Muscle layer of duodenum (tissue), 2 donors: Measurements from ENCODE around the gene UBE3C.

Experiments
- H3K27ac ChIP-seq: one replicate; pipeline ENCODE4 v1.7.0; 2013; ENCODE audit warnings: mild to moderate bottlenecking, low read length
- H3K27me3 ChIP-seq: one replicate; pipeline ENCODE4 v1.7.0; 2013; ENCODE audit warnings: low read depth, mild to moderate bottlenecking, control low read depth, low read length
- H3K36me3 ChIP-seq, 2 donors: one replicate each; pipeline ENCODE4 v1.7.0; 2013; ENCODE audit warnings: low read length in 2 of 2, control low read depth in 1 of 2, mild to moderate bottlenecking in 1 of 2; ENCODE audit not compliant: insufficient read depth in 2 of 2, control insufficient read depth in 1 of 2
- H3K4me1 ChIP-seq, 2 donors: one replicate each; pipeline ENCODE4 v1.7.0; 2013; ENCODE audit warnings: low read length in 2 of 2, mild to moderate bottlenecking in 2 of 2, control low read depth in 1 of 2, moderate library complexity in 1 of 2; ENCODE audit not compliant: insufficient read depth in 2 of 2, control insufficient read depth in 1 of 2
- H3K4me3 ChIP-seq, 2 donors: one replicate each; pipeline ENCODE4 v1.7.0; 2013; ENCODE audit warnings: low read length in 2 of 2, low read depth in 1 of 2, mild to moderate bottlenecking in 1 of 2
- H3K9me3 ChIP-seq, 2 donors: one replicate each; pipeline ENCODE4 v1.7.0; 2013; ENCODE audit warnings: low read length in 2 of 2, control low read depth in 1 of 2, mild to moderate bottlenecking in 1 of 2; ENCODE audit not compliant: control insufficient read depth in 1 of 2
- donor health status: healthy.

The UBE3C gene

GRCh38 chr7:157281221-157281998 is 142.7 kb downstream of the UBE3C start:
- no peaks in the 10 kb centered on the region for H3K27me3 ChIP-seq
- no peak overlapping the region for H3K4me3 ChIP-seq
- H3K27ac ChIP-seq: no peak overlapping the region
- H3K4me1 ChIP-seq: peaks cover 0 to 6% of the 10 kb centered on the region in 2 donors
- no peaks in the 10 kb centered on the region for H3K36me3 ChIP-seq
- peaks cover 0 to 6% of the 10 kb centered on the region in 2 donors for H3K9me3 ChIP-seq

- Histone ChIP-seq H3K9me3 (peaks cover 0 to 6% of the 10 kb centered on the region in 2 donors), H3K27me3 (no peaks in the 10 kb centered on the region), H3K36me3 (no peaks in the 10 kb centered on the region), H3K4me1 (peaks cover 0 to 1% of the 10 kb centered on the region in 2 donors), H3K27ac (no peak overlapping the region), H3K4me3 (no peak overlapping the region)
Measured at GRCh38 chr7:157282141-157282801, 143.5 kb downstream of the UBE3C start.

- Histone ChIP-seq H3K27ac (no peak overlapping the region), H3K27me3 (no peaks in the 10 kb centered on the region), H3K36me3 (no peaks in the 10 kb centered on the region), H3K4me3 (no peak overlapping the region), H3K4me1 (no peaks in the 10 kb centered on the region), H3K9me3 (peaks cover 0 to 6% of the 10 kb centered on the region in 2 donors)
Measured at GRCh38 chr7:157284229-157285014, 145.7 kb downstream of the UBE3C start.

GRCh38 chr7:157291404-157292080 is 152.8 kb downstream of the UBE3C start:
- Histone ChIP-seq H3K4me1 (no peaks in the 10 kb centered on the region), H3K36me3 (no peaks in the 10 kb centered on the region), H3K4me3 (no peak overlapping the region), H3K27ac (no peak overlapping the region), H3K9me3 (no peaks in the 10 kb centered on the region), H3K27me3 (no peaks in the 10 kb centered on the region)

- Histone ChIP-seq H3K36me3 (no peaks in the 10 kb centered on the region), H3K27ac (no peak overlapping the region), H3K4me3 (no peak overlapping the region), H3K4me1 (no peaks in the 10 kb centered on the region), H3K9me3 (no peaks in the 10 kb centered on the region), H3K27me3 (no peaks in the 10 kb centered on the region)
Measured at GRCh38 chr7:157292258-157292657, 153.5 kb downstream of the UBE3C start.

- no peak overlapping the region for H3K4me3 ChIP-seq
- no peaks in the 10 kb centered on the region for H3K9me3 ChIP-seq
- H3K36me3 ChIP-seq: no peaks in the 10 kb centered on the region
- no peaks in the 10 kb centered on the region for H3K27me3 ChIP-seq
- no peak overlapping the region for H3K27ac ChIP-seq
- no peaks in the 10 kb centered on the region for H3K4me1 ChIP-seq
Measured at GRCh38 chr7:157292770-157293412, 154.2 kb downstream of the UBE3C start.

GRCh38 chr7:157293413-157293788 is 154.7 kb downstream of the UBE3C start:
- no peaks in the 10 kb centered on the region for H3K4me1 ChIP-seq
- no peaks in the 10 kb centered on the region for H3K9me3 ChIP-seq
- no peak overlapping the region for H3K27ac ChIP-seq
- no peaks in the 10 kb centered on the region for H3K36me3 ChIP-seq
- H3K4me3 ChIP-seq: no peak overlapping the region
- no peaks in the 10 kb centered on the region for H3K27me3 ChIP-seq

- Histone ChIP-seq H3K4me3 (no peak overlapping the region), H3K4me1 (no peaks in the 10 kb centered on the region), H3K36me3 (no peaks in the 10 kb centered on the region), H3K9me3 (no peaks in the 10 kb centered on the region), H3K27me3 (no peaks in the 10 kb centered on the region), H3K27ac (no peak overlapping the region)
Measured at GRCh38 chr7:157294773-157295172, 156.0 kb downstream of the UBE3C start.

- H3K4me3 ChIP-seq: no peak overlapping the region
- no peaks in the 10 kb centered on the region for H3K9me3 ChIP-seq
- H3K27ac ChIP-seq: no peak overlapping the region
- H3K36me3 ChIP-seq: no peaks in the 10 kb centered on the region
- no peaks in the 10 kb centered on the region for H3K4me1 ChIP-seq
- no peaks in the 10 kb centered on the region for H3K27me3 ChIP-seq
Measured at GRCh38 chr7:157295338-157295737, 156.6 kb downstream of the UBE3C start.

GRCh38 chr7:157297185-157297584 is 158.5 kb downstream of the UBE3C start:
- H3K9me3 ChIP-seq: no peaks in the 10 kb centered on the region

GRCh38 chr7:157299317-157299612 is 160.5 kb downstream of the UBE3C start:
- Histone ChIP-seq H3K36me3 (no peaks in the 10 kb centered on the region), H3K27ac (no peak overlapping the region), H3K27me3 (no peaks in the 10 kb centered on the region)

More at GRCh38 chr7:157297185-157297584, 158.5 kb downstream of the UBE3C start:
- Histone ChIP-seq H3K27ac (no peak overlapping the region), H3K4me3 (no peak overlapping the region), H3K27me3 (no peaks in the 10 kb centered on the region), H3K4me1 (peaks cover 0 to 5% of the 10 kb centered on the region in 2 donors), H3K36me3 (no peaks in the 10 kb centered on the region)

More at GRCh38 chr7:157299317-157299612, 160.5 kb downstream of the UBE3C start:
- no peak overlapping the region for H3K4me3 ChIP-seq
- peaks cover 0 to 5% of the 10 kb centered on the region in 2 donors for H3K4me1 ChIP-seq
- H3K9me3 ChIP-seq: no peaks in the 10 kb centered on the region
